Sigmoid colon (tissue), 7 donors: ENCODE results near the gene UNC5A. TPM values are rescaled to one million over a fixed set of nuclear protein-coding genes. Genes with fewer than 3 reads are reported as not detected.

Experiments
- DNase-seq: peaks from one replicate; pipeline ENCODE4 v3.0.0-alpha.2; 2019
- H3K27ac ChIP-seq, 4 donors: fragments of 200-600 bp; sonication (generic); one replicate each; pipeline ENCODE4 v1.5.1; 2016 to 2019; ENCODE audit warnings: mild to moderate bottlenecking in 1 of 4
- H3K27me3 ChIP-seq, 3 donors: fragments of 200-600 bp; sonication (generic); one replicate each; pipeline ENCODE4 v1.5.1; 2019; ENCODE audit warnings: mild to moderate bottlenecking in 1 of 3
- H3K36me3 ChIP-seq, 4 donors: fragments of 200-600 bp; sonication (generic); one replicate each; pipeline ENCODE4 v1.5.1; 2016 to 2019
- H3K4me1 ChIP-seq, 4 donors: fragments of 200-600 bp; sonication (generic); one replicate each; pipeline ENCODE4 v1.5.1; 2017 to 2019
- H3K4me3 ChIP-seq, 4 donors: fragments of 200-600 bp; sonication (generic); one replicate each; pipeline ENCODE4 v1.5.1; 2017 to 2019; ENCODE audit warnings: mild to moderate bottlenecking in 2 of 4, moderate library complexity in 1 of 4
- H3K9me3 ChIP-seq, 4 donors: fragments of 200-600 bp in 3 of 4; sonication (generic) in 3 of 4; one replicate each; pipeline versions ENCODE4 v1.5.1 to v1.6.1; 2013 to 2019
- CTCF ChIP-seq, 4 experiments: fragments of 450-650 bp in 3 of 4; fragments of 200-600 bp in 1 of 4; IDR thresholded peaks; one replicate each; pipeline ENCODE4 v1.5.1; 2016 to 2019; ENCODE audit warnings: antibody characterized with exemption in 4 of 4, mild to moderate bottlenecking in 3 of 4, moderate library complexity in 2 of 4
- EP300 ChIP-seq, 4 donors: sonication (generic); formaldehyde crosslinking; IDR thresholded peaks; one replicate each; pipeline ENCODE4 v1.6.1; 2017; ENCODE audit warnings: antibody characterized with exemption in 4 of 4
- POLR2A ChIP-seq, 2 donors: fragments of 450-650 bp; IDR thresholded peaks; one replicate each; pipeline ENCODE4 v1.6.1; 2016; ENCODE audit warnings: antibody characterized with exemption in 2 of 2, mild to moderate bottlenecking in 2 of 2, moderate library complexity in 2 of 2
- POLR2AphosphoS5 ChIP-seq, 4 donors: sonication (generic); formaldehyde crosslinking; IDR thresholded peaks; one replicate each; pipeline ENCODE4 v1.6.1; 2017; ENCODE audit warnings: antibody characterized with exemption in 4 of 4
- WGBS, 2 donors: extraction: QIAGEN DNeasy Blood & Tissue Kit; methylation state at CpG; one replicate each; pipeline ENCODE4 v1.1.7; 2013; 5-methylcytosine and 5-hydroxymethylcytosine counted together
- intact Hi-C: fragments of 100-400 bp; cut with DNase I; formaldehyde crosslinking; loops from one replicate; pipeline ENCODE4 v1.15.1; 2023
- polyA plus RNA-seq, 3 donors: library from polyadenylated mRNA; stranded (reverse); fragments of 200-250 nt; gene quantifications; one replicate each; pipeline ENCODE4 v1.2.3, GENCODE V29; 2013
- total RNA-seq, 4 donors: library from RNA; depleted of rRNA; stranded (reverse); fragments of >200 nt; gene quantifications; one replicate each; pipeline ENCODE4 v1.1.0, GENCODE V29; 2016
- donor health status: healthy with polysubstance abuse.
- donor health status: Bipolar disorder and iron deficiency.
- donor health status: healthy.

UNC5A gene
- total and polyA plus RNA-seq, 7 donors = 0.34 to 0.60 TPM; not detected in 5

GRCh38 chr5:176866707-176867310 lies 56.5 kb downstream of the UNC5A start:
- no peaks in the 10 kb centered on the region for H3K9me3 ChIP-seq
- H3K4me1 ChIP-seq = no peaks in the 10 kb centered on the region
- TF ChIP-seq EP300 (IDR thresholded peaks at IDR 0.05) = no peak
- no peak for TF ChIP-seq POLR2A (IDR thresholded peaks at IDR 0.05)
- no peak for TF ChIP-seq POLR2AphosphoS5 (IDR thresholded peaks at IDR 0.05)
- TF ChIP-seq CTCF (IDR thresholded peaks at IDR 0.05) = no peak
- no peak overlapping the region for H3K27ac ChIP-seq
- no peaks in the 10 kb centered on the region for H3K36me3 ChIP-seq
- intact Hi-C loops = no loop called here
- no peak overlapping the region for H3K4me3 ChIP-seq
- no peak for DNase-seq
- WGBS, 2 donors = 19 to 29% methylated on average over 16 of the region's 16 CpGs
- H3K27me3 ChIP-seq = peaks cover 5 to 74% (median 24%) of the 10 kb centered on the region in 3 donors

- 82 to 87% methylated on average over 14 of the region's 14 CpGs for WGBS, 2 donors
- DNase-seq = no peak
- H3K36me3 ChIP-seq = no peaks in the 10 kb centered on the region
- intact Hi-C loops = no loop called here
- H3K27ac ChIP-seq = no peak overlapping the region
- H3K27me3 ChIP-seq = peaks cover 0 to 61% (median 11%) of the 10 kb centered on the region in 3 donors
- no peak for TF ChIP-seq POLR2A (IDR thresholded peaks at IDR 0.05)
- TF ChIP-seq POLR2AphosphoS5 (IDR thresholded peaks at IDR 0.05) = no peak
- TF ChIP-seq EP300 (IDR thresholded peaks at IDR 0.05) = no peak
- no peak for TF ChIP-seq CTCF (IDR thresholded peaks at IDR 0.05)
- no peak overlapping the region for H3K4me3 ChIP-seq
- H3K9me3 ChIP-seq = no peaks in the 10 kb centered on the region
- H3K4me1 ChIP-seq = no peaks in the 10 kb centered on the region
These were observed 57.8 kb downstream of the UNC5A start for GRCh38 chr5:176868126-176868525.

GRCh38 chr5:176868731-176869130 lies 58.4 kb downstream of the UNC5A start:
- Histone ChIP-seq H3K27ac (no peak overlapping the region), H3K27me3 (peaks cover 0 to 60% (median 11%) of the 10 kb centered on the region in 3 donors), H3K36me3 (no peaks in the 10 kb centered on the region), H3K4me3 (no peak overlapping the region), H3K9me3 (no peaks in the 10 kb centered on the region), H3K4me1 (no peaks in the 10 kb centered on the region)
- 89 to 93% methylated on average over 20 of the region's 20 CpGs for WGBS, 2 donors
- DNase-seq = no peak
- TF ChIP-seq POLR2AphosphoS5 (IDR thresholded peaks at IDR 0.05) (no peak), CTCF (IDR thresholded peaks at IDR 0.05) (no peak)
- intact Hi-C loops = no loop called here

GRCh38 chr5:176869501-176870109 lies 59.2 kb downstream of the UNC5A start:
- H3K4me3 ChIP-seq = no peak overlapping the region
- TF ChIP-seq EP300 (IDR thresholded peaks at IDR 0.05) (no peak), POLR2A (IDR thresholded peaks at IDR 0.05) (no peak), CTCF (IDR thresholded peaks at IDR 0.05) (no peak), POLR2AphosphoS5 (IDR thresholded peaks at IDR 0.05) (no peak)
- peaks cover 0 to 59% (median 11%) of the 10 kb centered on the region in 3 donors for H3K27me3 ChIP-seq
- WGBS, 2 donors = 80 to 85% methylated on average over 38 of the region's 38 CpGs
- H3K36me3 ChIP-seq = no peaks in the 10 kb centered on the region
- no peaks in the 10 kb centered on the region for H3K9me3 ChIP-seq
- intact Hi-C loops = no loop called here
- H3K4me1 ChIP-seq = no peaks in the 10 kb centered on the region
- DNase-seq = no peak
- H3K27ac ChIP-seq = no peak overlapping the region
